H54 (cell line): Measurements from ENCODE around the gene CHST15.
A peak's percentile ranks its signal among the peaks of the same experiment; 100 is the strongest.

Experiments
- DNase-seq: peaks from one replicate; pipeline ENCODE4 v3.0.0; 2011; ENCODE audit warnings: low spot score, mixed read lengths; ENCODE audit not compliant: insufficient read length
- FAIRE-seq: peaks from 3 replicates; lab custom pipeline; 2011; peaks lifted over from hg19 to GRCh38; lab: Jason Lieb, UNC
- POLR2A ChIP-seq: IDR thresholded peaks from 2 replicates; pipeline ENCODE4 v1.6.1; 2011; ENCODE audit warnings: low read depth, mild to moderate bottlenecking, low read length

The CHST15 gene

GRCh38 chr10:124005991-124006392 lies 87.4 kb downstream of the CHST15 start:
- no peak for FAIRE-seq
- TF ChIP-seq POLR2A: no peak
- DNase-seq: no peak

- DNase-seq: no peak
- no peak for FAIRE-seq
- no peak for TF ChIP-seq POLR2A
These were observed 88.3 kb downstream of the CHST15 start for GRCh38 chr10:124005091-124005490.

GRCh38 chr10:124004663-124005004 lies 88.8 kb downstream of the CHST15 start:
- TF ChIP-seq POLR2A: no peak
- FAIRE-seq: no peak
- DNase-seq: no peak

GRCh38 chr10:124003871-124004662 lies 89.3 kb downstream of the CHST15 start:
- no peak for FAIRE-seq
- no peak for DNase-seq

GRCh38 chr10:124003481-124003870 lies 89.9 kb downstream of the CHST15 start:
- FAIRE-seq (no peak), DNase-seq (no peak)
- no peak for TF ChIP-seq POLR2A

More at GRCh38 chr10:124003871-124004662, 89.3 kb downstream of the CHST15 start:
- TF ChIP-seq POLR2A: no peak

GRCh38 chr10:124003070-124003419 lies 90.4 kb downstream of the CHST15 start:
- DNase-seq: no peak
- TF ChIP-seq POLR2A: no peak
- no peak for FAIRE-seq

- no peak for FAIRE-seq
- no peak for TF ChIP-seq POLR2A
- no peak for DNase-seq
These were observed 90.9 kb downstream of the CHST15 start for GRCh38 chr10:124002391-124003069.

- no peak for FAIRE-seq
- no peak for DNase-seq
These were observed 91.8 kb downstream of the CHST15 start for GRCh38 chr10:124001391-124002148.

GRCh38 chr10:124000792-124001201 lies 92.6 kb downstream of the CHST15 start:
- peak; percentile 24 for DNase-seq

More at GRCh38 chr10:124001391-124002148, 91.8 kb downstream of the CHST15 start:
- no peak for TF ChIP-seq POLR2A

GRCh38 chr10:123999956-124000615 lies 93.3 kb downstream of the CHST15 start:
- no peak for DNase-seq
- TF ChIP-seq POLR2A: no peak
- no peak for FAIRE-seq

More at GRCh38 chr10:124000792-124001201, 92.6 kb downstream of the CHST15 start:
- no peak for TF ChIP-seq POLR2A
- no peak for FAIRE-seq

- no peak for FAIRE-seq
- no peak for TF ChIP-seq POLR2A
- DNase-seq: no peak
These were observed 94.1 kb downstream of the CHST15 start for GRCh38 chr10:123999261-123999660.

- DNase-seq (no peak), FAIRE-seq (no peak)
- TF ChIP-seq POLR2A: no peak
These were observed 94.9 kb downstream of the CHST15 start for GRCh38 chr10:123998197-123999141.

GRCh38 chr10:123997486-123998196 lies 95.8 kb downstream of the CHST15 start:
- DNase-seq: peak; percentile 57
- FAIRE-seq: peak; percentile 72
- TF ChIP-seq POLR2A: no peak
